HUES48 (cell line): Measurements from ENCODE around the gene REXO1.
"Not testable (repeated sequence)": the region's sequence is repeated elsewhere in the genome, so short reads cannot be mapped to it uniquely, and the experiment has no call there.

Experiments
- H3K27ac ChIP-seq: one replicate; pipeline ENCODE4 v1.7.0; 2013; ENCODE audit warnings: low read depth, low read length, inconsistent platforms
- H3K27me3 ChIP-seq: 2 replicates; pipeline ENCODE4 v1.6.1; 2013; ENCODE audit warnings: mild to moderate bottlenecking, low read length; ENCODE audit not compliant: control insufficient read depth, insufficient read depth
- H3K36me3 ChIP-seq: 2 replicates; pipeline ENCODE4 v1.6.1; 2013; ENCODE audit warnings: low read length; ENCODE audit not compliant: control insufficient read depth, insufficient read depth
- H3K4me1 ChIP-seq: 2 replicates; pipeline ENCODE4 v1.6.1; 2013; ENCODE audit warnings: mild to moderate bottlenecking, low read length; ENCODE audit not compliant: control insufficient read depth, insufficient read depth
- H3K4me3 ChIP-seq: 2 replicates; pipeline ENCODE4 v1.5.1; 2013; ENCODE audit warnings: mild to moderate bottlenecking, low read depth, low read length
- H3K9ac ChIP-seq: 2 replicates; pipeline ENCODE4 v1.6.1; 2013; ENCODE audit warnings: mild to moderate bottlenecking, low read depth, low read length, moderate library complexity
- H3K9me3 ChIP-seq: 2 replicates; pipeline ENCODE4 v1.6.1; 2013; ENCODE audit warnings: low read length; ENCODE audit not compliant: control insufficient read depth, insufficient read depth

Gene REXO1

DNA sequence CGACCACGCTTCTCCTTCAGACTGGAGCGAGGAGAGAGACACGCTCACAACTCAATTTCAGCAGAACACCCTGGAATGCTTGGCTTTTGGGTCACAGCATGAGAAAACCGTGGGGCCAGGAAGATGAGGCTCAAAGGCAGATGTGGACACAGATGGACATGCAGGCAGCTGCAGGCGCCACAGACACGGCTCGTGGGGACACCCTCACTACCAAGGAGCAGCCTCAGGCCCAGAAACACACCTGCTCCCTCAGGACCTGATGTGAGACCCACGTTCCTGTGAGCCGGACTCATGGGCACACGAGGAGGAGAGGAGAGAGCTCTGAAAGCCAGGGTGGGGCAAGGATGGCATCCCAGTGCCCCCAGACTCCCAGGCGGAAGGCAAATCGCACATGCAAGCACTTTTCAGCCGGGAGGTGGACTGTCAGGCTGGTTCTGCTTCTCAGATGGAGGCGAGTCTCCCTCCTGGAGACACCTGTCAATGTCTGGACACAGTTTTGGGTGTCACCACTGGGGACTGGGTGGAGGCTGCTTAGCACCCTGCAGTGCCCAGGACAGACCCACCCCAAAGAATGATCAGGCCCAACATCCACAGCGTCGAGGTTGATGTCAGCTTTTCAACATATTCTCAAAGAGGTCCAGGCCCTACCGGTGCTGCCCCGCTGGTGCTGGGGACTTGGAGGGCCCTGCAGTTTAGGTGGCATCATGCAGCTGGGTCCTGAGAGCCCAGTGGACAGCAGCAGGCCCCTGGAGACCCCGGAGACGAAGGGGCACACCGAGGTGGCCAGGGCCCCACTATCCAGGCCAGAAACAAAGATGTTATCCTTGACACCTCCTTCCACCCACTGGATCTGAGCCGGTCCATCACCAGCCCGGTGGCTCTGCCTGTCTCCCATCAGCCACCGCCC is 34.8 kb upstream of the REXO1 start:
- Histone ChIP-seq H3K4me3 (no peak overlapping the region), H3K27me3 (no peaks in the 10 kb centered on the region), H3K27ac (no peak overlapping the region), H3K9me3 (no peaks in the 10 kb centered on the region), H3K4me1 (peaks cover 11% of the 10 kb centered on the region), H3K9ac (no peak overlapping the region), H3K36me3 (no peaks in the 10 kb centered on the region)

DNA sequence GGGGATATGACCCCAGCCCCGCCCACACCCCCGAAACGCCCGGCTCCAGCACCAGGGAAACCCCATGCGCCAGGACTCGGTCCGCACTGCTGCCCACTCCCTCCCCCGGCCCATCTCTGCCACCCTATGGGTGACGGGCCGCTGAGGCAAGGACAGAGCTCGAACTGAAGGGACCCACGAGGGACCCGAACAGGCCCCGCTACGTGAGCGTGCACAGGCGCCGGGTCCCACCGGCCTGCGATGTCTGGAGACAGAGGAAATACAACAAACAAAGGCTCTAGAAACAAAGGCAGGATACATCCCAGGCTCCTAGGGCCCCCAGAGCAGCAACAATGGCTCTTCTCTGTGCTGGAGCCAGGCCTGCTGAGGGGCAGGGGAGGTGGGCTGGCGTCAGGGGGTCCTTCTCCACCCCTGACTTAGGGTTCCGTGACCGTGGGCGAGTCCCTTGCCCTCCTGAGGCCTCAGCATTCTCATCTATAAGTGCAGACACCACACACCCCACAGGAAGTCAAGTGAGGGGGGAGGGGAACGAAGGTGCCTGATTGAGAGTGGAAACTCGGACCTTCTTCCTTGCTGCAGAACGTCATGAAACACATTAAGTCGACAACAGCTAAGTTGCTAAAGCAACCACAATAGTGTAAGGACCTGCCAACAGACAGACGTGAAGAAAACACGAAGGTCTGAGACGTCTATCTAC is 34.0 kb upstream of the REXO1 start:
- Histone ChIP-seq H3K4me3 (no peak overlapping the region), H3K27me3 (no peaks in the 10 kb centered on the region), H3K27ac (no peak overlapping the region), H3K9ac (no peak overlapping the region), H3K4me1 (peaks cover 10% of the 10 kb centered on the region), H3K9me3 (no peaks in the 10 kb centered on the region), H3K36me3 (no peaks in the 10 kb centered on the region)

- not testable (repeated sequence) for H3K9ac ChIP-seq, H3K27me3 ChIP-seq, H3K36me3 ChIP-seq, H3K27ac ChIP-seq, H3K4me3 ChIP-seq, H3K4me1 ChIP-seq, H3K9me3 ChIP-seq
These were observed 33.3 kb upstream of the REXO1 start for GRCh38 chr19:1881393-1882088.

DNA sequence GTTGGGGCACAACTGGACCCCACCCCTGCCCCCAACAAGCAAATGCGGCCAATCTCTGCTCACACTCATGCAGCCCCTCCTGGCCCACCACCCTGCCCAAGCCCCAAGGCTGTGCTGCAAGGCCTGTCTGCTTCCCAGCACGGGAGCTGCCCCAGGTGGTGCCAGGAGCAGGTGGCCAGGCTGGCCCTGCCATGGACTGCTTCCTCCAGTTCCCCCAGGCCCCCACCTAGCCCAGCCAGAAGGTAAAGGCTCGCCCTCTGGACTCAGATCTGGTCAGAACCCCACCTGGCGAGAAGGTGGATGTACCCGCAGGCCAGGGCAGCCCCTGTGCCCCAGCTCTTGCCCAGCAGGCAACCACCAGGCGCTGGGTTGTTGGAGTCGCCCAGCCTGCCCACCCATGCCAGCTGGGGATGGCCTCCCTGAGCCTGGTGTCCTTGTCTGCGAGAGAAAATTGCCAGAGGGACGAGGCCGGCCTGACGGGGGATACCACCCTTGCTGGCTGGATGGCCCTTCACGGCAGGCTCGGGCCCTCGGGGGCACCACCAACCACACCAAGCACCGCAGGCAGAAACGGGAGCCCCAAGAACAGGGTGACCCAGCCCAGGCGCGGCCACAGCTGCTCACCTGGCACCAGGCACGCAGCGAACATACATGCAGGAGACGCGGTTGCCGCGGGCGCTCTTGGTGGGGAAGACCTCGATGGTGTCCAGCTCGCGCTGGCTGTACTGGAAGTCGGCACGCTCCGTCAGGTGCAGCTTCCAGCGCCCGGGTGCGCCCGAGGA is 32.5 kb upstream of the REXO1 start:
- Histone ChIP-seq H3K9ac (no peak overlapping the region), H3K4me3 (no peak overlapping the region), H3K4me1 (peaks cover 7% of the 10 kb centered on the region), H3K27me3 (no peaks in the 10 kb centered on the region), H3K36me3 (no peaks in the 10 kb centered on the region), H3K9me3 (no peaks in the 10 kb centered on the region), H3K27ac (no peak overlapping the region)

DNA sequence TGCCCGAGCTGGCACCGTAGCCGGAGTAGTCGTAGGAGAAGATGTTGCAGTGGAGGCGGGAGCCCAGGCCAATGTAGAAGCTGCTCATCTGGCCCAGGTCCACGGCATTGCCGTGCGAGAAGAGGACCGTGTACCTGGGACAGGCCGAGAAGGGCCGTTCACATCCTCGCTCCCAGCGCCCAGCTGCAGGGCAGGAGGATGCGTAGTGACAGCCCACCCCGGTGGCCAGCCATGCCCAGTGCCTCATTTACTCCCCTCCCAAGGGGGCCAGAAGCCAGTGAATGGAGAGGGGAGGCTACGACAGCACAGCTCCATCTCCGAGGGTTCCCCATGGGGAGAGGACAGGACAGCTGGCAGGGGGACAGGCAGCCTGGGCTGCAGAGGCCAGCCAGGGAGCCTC is 31.7 kb upstream of the REXO1 start:
- H3K9me3 ChIP-seq, H3K4me1 ChIP-seq, H3K4me3 ChIP-seq, H3K27ac ChIP-seq, H3K27me3 ChIP-seq, H3K36me3 ChIP-seq, H3K9ac ChIP-seq: not testable (repeated sequence)

GRCh38 chr19:1878583-1878982 is 30.3 kb upstream of the REXO1 start:
- not testable (repeated sequence) for H3K9ac ChIP-seq, H3K4me1 ChIP-seq, H3K4me3 ChIP-seq, H3K9me3 ChIP-seq, H3K27ac ChIP-seq, H3K27me3 ChIP-seq, H3K36me3 ChIP-seq

- H3K36me3 ChIP-seq = peaks cover 12% of the 10 kb centered on the region; the same call in 1 of the 2 replicates
- not testable (repeated sequence) for H3K4me3 ChIP-seq, H3K9ac ChIP-seq, H3K27me3 ChIP-seq, H3K9me3 ChIP-seq, H3K4me1 ChIP-seq, H3K27ac ChIP-seq
These were observed 29.0 kb upstream of the REXO1 start for GRCh38 chr19:1877280-1877660.

DNA sequence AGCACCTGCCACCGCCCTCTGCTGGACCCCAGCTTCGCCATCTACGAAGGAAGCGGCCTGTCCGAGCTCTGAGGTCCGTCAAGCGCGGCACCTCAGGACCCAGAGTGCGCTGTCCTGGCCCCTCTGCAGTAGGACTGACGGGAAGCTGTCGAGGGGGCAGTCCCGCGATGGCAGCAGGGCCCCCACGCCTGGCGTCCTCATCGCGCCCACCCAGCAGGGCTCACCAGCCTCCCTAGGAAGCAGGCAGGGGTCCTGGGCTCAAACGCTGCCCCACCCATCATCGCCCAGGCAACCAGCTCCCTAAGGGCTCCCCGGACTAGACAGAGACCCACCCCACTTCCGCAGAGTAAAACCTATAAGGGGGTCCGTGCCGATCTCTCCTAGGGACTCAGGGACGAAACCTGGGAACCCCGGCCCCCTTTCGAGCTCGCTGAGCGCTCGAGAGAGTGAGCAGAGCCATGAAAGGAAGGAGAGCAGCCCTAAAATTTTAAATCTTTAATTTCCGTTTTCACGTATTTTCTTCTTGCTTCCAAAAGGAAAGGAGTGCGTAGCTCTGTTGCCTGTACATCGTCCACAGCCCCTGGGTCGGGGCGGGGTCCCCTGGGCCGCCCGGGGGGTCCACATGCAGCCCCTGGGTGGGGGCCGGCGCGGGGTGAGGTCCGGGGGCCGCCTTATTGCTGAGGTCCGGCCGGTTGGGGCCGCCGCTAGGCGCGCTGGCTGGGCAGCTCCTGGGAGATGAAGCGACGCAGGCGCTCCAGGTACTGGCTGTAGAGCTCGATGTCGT is 28.4 kb upstream of the REXO1 start:
- Histone ChIP-seq H3K36me3 (peaks cover 12% of the 10 kb centered on the region; the same call in 1 of the 2 replicates), H3K27ac (peak overlapping the region; percentile 92), H3K9ac (peak overlapping the region; percentile 83; the same call in 1 of the 2 replicates), H3K4me3 (peak overlapping the region; percentile 90)
- H3K27me3 ChIP-seq, H3K4me1 ChIP-seq, H3K9me3 ChIP-seq: not testable (repeated sequence)

DNA sequence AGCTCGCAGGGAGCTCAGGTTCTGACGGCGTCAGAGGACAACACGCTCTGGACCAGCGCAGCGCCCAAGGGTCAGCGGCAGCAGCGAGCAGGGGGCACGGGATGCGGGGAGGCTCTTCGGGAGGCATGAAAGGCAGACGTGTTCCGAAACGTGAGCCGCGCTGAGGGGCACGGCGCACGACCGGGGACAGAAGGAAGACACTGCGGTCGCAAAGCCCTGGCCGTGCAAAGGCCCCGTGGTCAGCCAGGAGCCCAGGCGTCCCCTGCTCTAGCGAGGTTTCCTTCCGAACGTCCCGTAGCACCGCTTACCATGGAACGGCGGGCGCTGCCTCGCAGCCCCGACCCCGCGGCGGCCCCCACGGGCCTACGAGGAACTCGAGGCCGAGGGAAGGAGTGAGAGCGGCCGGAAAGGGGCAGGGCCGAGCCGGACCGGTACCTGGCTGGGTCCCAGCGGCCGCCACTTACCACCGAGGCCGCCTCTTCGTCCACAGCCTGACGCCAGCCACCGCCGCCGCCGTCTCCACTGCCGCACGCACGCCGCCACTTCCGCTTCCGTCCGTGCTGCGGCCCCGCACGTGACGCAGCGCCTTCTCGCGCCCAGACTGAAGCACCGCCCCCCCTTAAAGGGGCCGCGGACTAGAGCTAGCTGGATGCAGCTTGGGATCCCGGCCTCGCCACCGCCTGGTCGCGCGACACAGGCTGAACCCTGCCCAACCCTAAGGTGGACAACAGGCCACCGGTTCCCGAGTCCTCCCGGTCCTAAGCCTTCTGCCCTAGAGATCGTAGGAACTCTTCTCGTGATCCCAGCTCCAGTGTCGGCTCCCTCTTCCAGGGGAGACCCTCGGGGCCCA is 27.6 kb upstream of the REXO1 start:
- Histone ChIP-seq H3K4me3 (peak overlapping the region; percentile 90), H3K27ac (peak overlapping the region; percentile 92), H3K27me3 (no peaks in the 10 kb centered on the region), H3K9me3 (no peaks in the 10 kb centered on the region), H3K4me1 (peaks cover 7% of the 10 kb centered on the region; the same call in 1 of the 2 replicates), H3K9ac (peak overlapping the region; percentile 83), H3K36me3 (peaks cover 12% of the 10 kb centered on the region; the same call in 1 of the 2 replicates)
